Liver (tissue), 3 donors: Measurements from ENCODE around the gene CREBL2.

ENCODE experiments used
- EGR1 ChIP-seq, 2 donors: IDR thresholded peaks; 2 replicates each; pipeline ENCODE4 v1.6.1; 2016 to 2018; ENCODE audit warnings: antibody characterized with exemption in 2 of 2, low read depth in 2 of 2
- RAD21 ChIP-seq, 2 donors: IDR thresholded peaks; 2 replicates each; pipeline ENCODE4 v1.6.1; 2016; ENCODE audit warnings: antibody characterized with exemption in 2 of 2, mild to moderate bottlenecking in 2 of 2
- SP1 ChIP-seq: IDR thresholded peaks from 2 replicates; pipeline ENCODE4 v1.6.1; 2018; ENCODE audit warnings: antibody characterized with exemption, mild to moderate bottlenecking
- TAF1 ChIP-seq: conservative IDR thresholded peaks from 2 replicates; pipeline ENCODE4 v1.6.1; 2016; ENCODE audit warnings: antibody characterized with exemption, mild to moderate bottlenecking
- TF ChIP-seq, protein P1 (sequence below): fragments of 150-350 bp; IDR thresholded peaks from 2 replicates; pipeline ENCODE4 v1.5.1; 2017; ENCODE audit warnings: improper control_type of control experiment, low read depth, low read length; ENCODE audit not compliant: missing input control
- TF ChIP-seq, protein P2 (sequence below): IDR thresholded peaks from 2 replicates; pipeline ENCODE4 v1.6.1; 2016; ENCODE audit warnings: antibody characterized with exemption, mild to moderate bottlenecking
- TF ChIP-seq, protein P3 (sequence below): IDR thresholded peaks from 2 replicates; pipeline ENCODE4 v1.6.1; 2016; ENCODE audit warnings: antibody characterized with exemption
- donor health status: healthy.
- donor health status: healthy.

DNA sequence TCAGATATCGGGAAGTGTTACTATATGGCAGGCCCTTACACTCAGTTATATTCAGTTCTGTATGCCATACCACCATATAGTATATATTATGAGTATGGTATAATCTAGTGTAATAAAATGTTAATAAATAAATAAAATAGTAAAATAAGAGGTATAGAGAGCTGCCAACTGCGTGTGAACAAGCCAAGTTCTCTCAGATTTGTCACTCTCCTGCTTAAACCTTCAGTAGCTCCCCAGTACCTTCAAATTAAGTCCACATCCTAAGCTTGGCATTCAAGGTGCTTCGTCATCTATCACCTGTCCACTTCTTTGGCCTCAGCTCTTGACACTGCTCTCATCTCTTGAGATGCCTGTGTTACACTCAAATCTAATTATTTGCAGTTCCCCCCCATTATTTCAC lies 12.8 kb upstream of the CREBL2 start:
- TF ChIP-seq EGR1 (IDR thresholded peaks at IDR 0.05; ENCODE audit: low read depth in 2 of 2) (no peak), RAD21 (IDR thresholded peaks at IDR 0.05) (no peak), SP1 (no peak), TAF1 (no peak)
- TF ChIP-seq, protein P1, sequence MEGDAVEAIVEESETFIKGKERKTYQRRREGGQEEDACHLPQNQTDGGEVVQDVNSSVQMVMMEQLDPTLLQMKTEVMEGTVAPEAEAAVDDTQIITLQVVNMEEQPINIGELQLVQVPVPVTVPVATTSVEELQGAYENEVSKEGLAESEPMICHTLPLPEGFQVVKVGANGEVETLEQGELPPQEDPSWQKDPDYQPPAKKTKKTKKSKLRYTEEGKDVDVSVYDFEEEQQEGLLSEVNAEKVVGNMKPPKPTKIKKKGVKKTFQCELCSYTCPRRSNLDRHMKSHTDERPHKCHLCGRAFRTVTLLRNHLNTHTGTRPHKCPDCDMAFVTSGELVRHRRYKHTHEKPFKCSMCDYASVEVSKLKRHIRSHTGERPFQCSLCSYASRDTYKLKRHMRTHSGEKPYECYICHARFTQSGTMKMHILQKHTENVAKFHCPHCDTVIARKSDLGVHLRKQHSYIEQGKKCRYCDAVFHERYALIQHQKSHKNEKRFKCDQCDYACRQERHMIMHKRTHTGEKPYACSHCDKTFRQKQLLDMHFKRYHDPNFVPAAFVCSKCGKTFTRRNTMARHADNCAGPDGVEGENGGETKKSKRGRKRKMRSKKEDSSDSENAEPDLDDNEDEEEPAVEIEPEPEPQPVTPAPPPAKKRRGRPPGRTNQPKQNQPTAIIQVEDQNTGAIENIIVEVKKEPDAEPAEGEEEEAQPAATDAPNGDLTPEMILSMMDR, result no peak
- TF ChIP-seq, protein P2, sequence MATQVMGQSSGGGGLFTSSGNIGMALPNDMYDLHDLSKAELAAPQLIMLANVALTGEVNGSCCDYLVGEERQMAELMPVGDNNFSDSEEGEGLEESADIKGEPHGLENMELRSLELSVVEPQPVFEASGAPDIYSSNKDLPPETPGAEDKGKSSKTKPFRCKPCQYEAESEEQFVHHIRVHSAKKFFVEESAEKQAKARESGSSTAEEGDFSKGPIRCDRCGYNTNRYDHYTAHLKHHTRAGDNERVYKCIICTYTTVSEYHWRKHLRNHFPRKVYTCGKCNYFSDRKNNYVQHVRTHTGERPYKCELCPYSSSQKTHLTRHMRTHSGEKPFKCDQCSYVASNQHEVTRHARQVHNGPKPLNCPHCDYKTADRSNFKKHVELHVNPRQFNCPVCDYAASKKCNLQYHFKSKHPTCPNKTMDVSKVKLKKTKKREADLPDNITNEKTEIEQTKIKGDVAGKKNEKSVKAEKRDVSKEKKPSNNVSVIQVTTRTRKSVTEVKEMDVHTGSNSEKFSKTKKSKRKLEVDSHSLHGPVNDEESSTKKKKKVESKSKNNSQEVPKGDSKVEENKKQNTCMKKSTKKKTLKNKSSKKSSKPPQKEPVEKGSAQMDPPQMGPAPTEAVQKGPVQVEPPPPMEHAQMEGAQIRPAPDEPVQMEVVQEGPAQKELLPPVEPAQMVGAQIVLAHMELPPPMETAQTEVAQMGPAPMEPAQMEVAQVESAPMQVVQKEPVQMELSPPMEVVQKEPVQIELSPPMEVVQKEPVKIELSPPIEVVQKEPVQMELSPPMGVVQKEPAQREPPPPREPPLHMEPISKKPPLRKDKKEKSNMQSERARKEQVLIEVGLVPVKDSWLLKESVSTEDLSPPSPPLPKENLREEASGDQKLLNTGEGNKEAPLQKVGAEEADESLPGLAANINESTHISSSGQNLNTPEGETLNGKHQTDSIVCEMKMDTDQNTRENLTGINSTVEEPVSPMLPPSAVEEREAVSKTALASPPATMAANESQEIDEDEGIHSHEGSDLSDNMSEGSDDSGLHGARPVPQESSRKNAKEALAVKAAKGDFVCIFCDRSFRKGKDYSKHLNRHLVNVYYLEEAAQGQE, result no peak
- TF ChIP-seq, protein P3, sequence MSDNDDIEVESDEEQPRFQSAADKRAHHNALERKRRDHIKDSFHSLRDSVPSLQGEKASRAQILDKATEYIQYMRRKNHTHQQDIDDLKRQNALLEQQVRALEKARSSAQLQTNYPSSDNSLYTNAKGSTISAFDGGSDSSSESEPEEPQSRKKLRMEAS, result no peak
